Activated naive CD4-positive, alpha-beta T cell treated with anti-CD3 and anti-CD28 coated beads for 36 hours (primary cell): Measurements from ENCODE around the gene ADAMTS10. TPM values are rescaled to one million over a fixed set of nuclear protein-coding genes. Genes with fewer than 3 reads are reported as not detected.

Source experiments
- CTCF ChIA-PET: fragments of 350-600 bp; sonication (Branson Sonifier 250); formaldehyde crosslinking; loops from one replicate; lab custom pipeline; 2021; ENCODE audit warnings: antibody characterized with exemption; lab: Charles Lee
- DNase-seq: peaks from one replicate; pipeline ENCODE4 v3.0.0-alpha.2; 2020
- H3K27ac Mint-ChIP-seq: one replicate; pipeline ENCODE4 v1.8.0; 2021; ENCODE audit warnings: mild to moderate bottlenecking, mixed read lengths
- H3K27me3 Mint-ChIP-seq: one replicate; pipeline ENCODE4 v1.8.0; 2021; ENCODE audit warnings: low read depth, mixed read lengths
- H3K36me3 Mint-ChIP-seq: one replicate; pipeline ENCODE4 v1.8.0; 2021; ENCODE audit warnings: low read depth, mixed read lengths
- H3K4me1 Mint-ChIP-seq: one replicate; pipeline ENCODE4 v1.8.0; 2021; ENCODE audit warnings: low read depth, mixed read lengths
- H3K4me3 Mint-ChIP-seq: one replicate; pipeline ENCODE4 v1.8.0; 2021; ENCODE audit warnings: mild to moderate bottlenecking, moderate library complexity, mixed read lengths
- H3K9me3 Mint-ChIP-seq: one replicate; pipeline ENCODE4 v1.8.0; 2021; ENCODE audit warnings: mixed read lengths
- intact Hi-C: fragments of 100-400 bp; cut with micrococcal nuclease; formaldehyde crosslinking; loops from one replicate; pipeline ENCODE4 v1.15.1; 2023
- total RNA-seq, 2 experiments: library from RNA; stranded (reverse); gene quantifications; one replicate each; pipeline ENCODE4 v1.2.3, GENCODE V29; 2021

ADAMTS10 gene
- 1 to 10 TPM; 3.3 to 3.5 TPM for total RNA-seq

DNA sequence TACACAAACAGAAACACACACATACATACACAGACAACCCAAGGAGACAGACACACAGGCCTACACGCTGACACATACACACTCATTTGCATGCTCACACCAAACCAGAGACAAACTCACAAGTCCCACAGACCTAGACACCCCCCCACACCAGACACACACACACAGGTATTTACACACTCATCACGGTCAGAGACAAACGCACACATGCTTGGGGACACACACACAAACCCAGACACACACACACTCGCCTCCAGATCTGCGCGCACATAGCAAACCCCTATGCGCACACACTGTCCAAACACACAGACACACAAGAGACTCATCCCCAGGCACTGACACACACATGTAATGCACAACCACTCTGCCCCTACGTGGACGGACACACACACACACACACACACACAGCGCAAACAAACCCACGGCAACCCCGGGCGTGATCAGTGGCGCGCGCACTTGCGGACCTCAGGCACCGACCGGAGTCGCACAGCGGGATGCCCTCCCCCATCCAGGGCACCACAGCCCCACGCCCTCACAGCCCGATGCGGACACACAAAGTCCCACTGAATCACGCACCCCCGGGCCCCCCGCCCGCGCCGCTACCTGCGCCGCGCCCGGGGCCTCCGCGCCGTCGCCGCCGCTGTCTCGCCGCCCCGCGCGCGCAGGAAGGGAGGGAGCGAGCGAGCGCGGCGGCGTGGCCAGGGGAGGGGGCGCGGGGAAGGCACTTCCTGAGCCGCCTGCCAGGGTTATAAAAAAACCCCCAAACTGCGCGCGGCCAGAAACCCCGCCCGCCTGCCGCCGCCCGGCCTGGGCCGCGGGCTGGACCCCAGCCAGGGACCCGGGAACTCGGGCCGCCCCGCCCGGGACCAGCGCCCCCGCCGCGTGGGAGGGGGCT lies at the start of gene ADAMTS10:
TSS of gene ADAMTS10 (minus strand) at position 675 of the 895 bp plus-strand sequence. CDS start 5,005 bp downstream, outside the sequence.
- Mint-ChIP-seq H3K4me3 (peak within 1 kb of the TSS; percentile 87), H3K9me3 (no peaks in the 10 kb centered on the region), H3K27me3 (no peaks in the 10 kb centered on the region), H3K4me1 (peaks cover 24% of the 10 kb centered on the region), H3K27ac (peak within 1 kb of the TSS; percentile 4), H3K36me3 (peaks cover 8% of the 10 kb centered on the region)
- intact Hi-C loops: no loop called here
- peak; percentile 54 for DNase-seq
- CTCF ChIA-PET: no interaction called here

DNA sequence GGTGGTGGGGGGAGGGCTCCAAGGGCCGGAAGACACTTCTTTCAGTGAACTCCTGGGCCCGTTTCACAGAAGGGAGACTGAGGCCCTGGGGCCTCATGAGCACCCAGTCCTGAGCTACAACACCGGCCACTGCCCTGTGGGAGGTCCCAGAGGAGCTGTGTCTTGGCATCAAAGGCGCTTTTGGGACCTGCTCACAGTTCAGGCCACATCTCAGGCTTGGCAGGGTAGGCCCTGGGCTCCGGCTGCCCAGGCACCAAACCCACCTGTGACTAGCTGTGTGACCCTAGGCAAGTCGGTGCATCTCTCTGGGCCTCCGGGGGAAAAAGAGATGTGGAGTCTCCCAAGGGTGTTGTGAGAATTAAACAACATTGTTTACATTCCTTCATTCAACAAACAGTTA lies 49.4 kb upstream of the ADAMTS10 start:
- Mint-ChIP-seq H3K36me3 (no peaks in the 10 kb centered on the region), H3K27me3 (no peaks in the 10 kb centered on the region), H3K9me3 (no peaks in the 10 kb centered on the region), H3K4me1 (peaks cover 15% of the 10 kb centered on the region), H3K4me3 (no peak overlapping the region), H3K27ac (no peak overlapping the region)
- CTCF ChIA-PET: interaction anchor here (0.6 to 1.0 kb wide), 2 partner anchors 24 to 34 kb away, joined by 3 read pairs; no protein-coding TSS in a partner anchor
- intact Hi-C loops: no loop called here
- no peak for DNase-seq

DNA sequence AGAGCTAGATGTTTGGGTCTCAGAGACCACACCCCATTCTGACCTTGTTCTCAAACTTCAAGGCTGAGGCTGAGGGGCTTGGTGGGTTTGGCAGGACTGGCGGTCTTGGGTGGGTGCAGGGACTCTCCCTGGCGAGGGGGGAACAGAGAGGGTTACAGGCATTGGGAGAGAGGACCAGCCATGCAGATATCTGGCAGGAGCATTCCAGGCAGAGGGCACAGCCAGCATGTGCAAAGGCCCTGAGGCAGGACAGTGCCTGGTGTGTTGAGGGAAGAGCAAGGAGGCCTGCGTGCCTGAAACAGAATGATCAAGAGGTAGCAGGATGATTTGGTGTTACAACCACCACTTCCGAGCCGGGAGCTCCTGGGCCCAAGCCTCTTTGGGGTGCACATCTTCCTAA lies 47.4 kb upstream of the ADAMTS10 start:
- intact Hi-C loops: no loop called here
- H3K9me3 Mint-ChIP-seq: no peaks in the 10 kb centered on the region
- peaks cover 13% of the 10 kb centered on the region for H3K4me1 Mint-ChIP-seq
- no peaks in the 10 kb centered on the region for H3K27me3 Mint-ChIP-seq
- no peak for DNase-seq
- no peak overlapping the region for H3K27ac Mint-ChIP-seq
- H3K4me3 Mint-ChIP-seq: no peak overlapping the region
- H3K36me3 Mint-ChIP-seq: no peaks in the 10 kb centered on the region
- CTCF ChIA-PET: interaction anchor here (5.8 kb wide), 1 partner anchor 36 kb away, joined by 75 read pairs; no protein-coding TSS in a partner anchor

DNA sequence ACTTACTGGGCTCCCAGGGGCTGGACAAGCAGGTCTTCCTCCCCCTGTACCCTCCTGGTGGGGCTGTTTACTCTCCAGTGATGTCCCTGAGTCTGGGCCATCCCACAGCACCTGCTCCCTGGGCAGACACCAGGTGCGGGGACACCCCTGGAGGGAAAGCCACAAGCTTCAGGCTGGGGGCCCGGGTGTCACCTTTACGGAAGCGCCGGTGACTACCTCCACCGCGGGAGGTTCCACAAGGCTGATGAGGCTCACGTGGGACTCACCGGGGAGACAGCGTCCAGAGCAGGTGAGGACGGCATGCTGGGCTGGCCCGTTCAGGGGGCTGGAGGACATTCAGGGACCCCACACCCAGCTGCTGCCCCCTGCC lies 44.8 kb upstream of the ADAMTS10 start:
- Mint-ChIP-seq H3K9me3 (no peaks in the 10 kb centered on the region), H3K4me3 (no peak overlapping the region), H3K4me1 (peaks cover 13% of the 10 kb centered on the region), H3K27ac (no peak overlapping the region), H3K36me3 (no peaks in the 10 kb centered on the region), H3K27me3 (no peaks in the 10 kb centered on the region)
- CTCF ChIA-PET: interaction anchor here (0.7 to 5.8 kb wide), 9 partner anchors 9 to 411 kb away, joined by 3 to 75 read pairs (median 3); no protein-coding TSS in a partner anchor
- DNase-seq: peak; percentile 45
- intact Hi-C loops: loop anchor here (2.0 kb wide), 1 partner anchor 425 kb away; no protein-coding TSS in a partner anchor

DNA sequence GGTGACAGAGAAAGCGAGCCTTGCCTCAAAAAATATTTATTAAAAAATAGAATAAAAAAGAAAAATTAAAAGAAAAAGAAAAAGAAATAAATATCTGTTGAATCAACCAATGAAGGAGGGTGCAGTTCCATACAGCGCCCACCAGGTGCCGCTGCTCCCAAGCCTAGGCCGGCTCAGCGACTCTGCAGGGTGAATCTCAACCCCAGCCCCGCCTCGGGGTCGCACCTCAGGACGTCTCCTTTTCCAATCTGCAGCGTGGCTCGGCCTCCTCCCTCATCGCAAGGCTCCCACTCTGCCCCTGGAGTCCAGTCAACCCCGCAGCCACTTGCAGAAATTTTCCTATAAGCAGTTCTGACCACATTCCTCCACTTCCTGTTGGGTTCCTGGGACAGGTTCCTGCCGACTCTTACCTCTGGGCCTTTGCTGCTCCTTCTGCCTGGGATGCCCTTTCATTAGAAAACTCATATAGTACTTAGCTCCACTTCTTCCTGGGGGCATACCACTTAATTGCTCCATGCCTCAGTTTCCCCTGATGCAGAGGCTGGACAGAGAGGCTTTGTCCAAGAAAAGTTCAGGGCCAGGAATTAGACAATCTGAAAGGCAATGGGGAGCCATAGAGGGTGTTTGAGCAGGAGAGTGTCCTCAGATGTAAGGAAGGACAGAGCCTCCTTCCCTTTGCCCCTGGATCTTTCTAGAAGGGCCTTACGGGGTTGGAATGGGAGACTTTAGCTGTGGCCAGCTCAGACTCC lies 44.2 kb upstream of the ADAMTS10 start:
- H3K27me3 Mint-ChIP-seq: no peaks in the 10 kb centered on the region
- DNase-seq: peak; percentile 71
- intact Hi-C loops: loop anchor here (1.0 to 2.0 kb wide), 2 partner anchors 40 to 426 kb away; no protein-coding TSS in a partner anchor
- H3K4me3 Mint-ChIP-seq: no peak overlapping the region
- H3K9me3 Mint-ChIP-seq: no peaks in the 10 kb centered on the region
- CTCF ChIA-PET: interaction anchor here (0.6 to 5.8 kb wide), 20 partner anchors 9 to 528 kb away, joined by 3 to 75 read pairs (median 4); partner anchors contain the start of genes ACTL9 and MUC16
- peaks cover 13% of the 10 kb centered on the region for H3K4me1 Mint-ChIP-seq
- H3K36me3 Mint-ChIP-seq: no peaks in the 10 kb centered on the region
- no peak overlapping the region for H3K27ac Mint-ChIP-seq

DNA sequence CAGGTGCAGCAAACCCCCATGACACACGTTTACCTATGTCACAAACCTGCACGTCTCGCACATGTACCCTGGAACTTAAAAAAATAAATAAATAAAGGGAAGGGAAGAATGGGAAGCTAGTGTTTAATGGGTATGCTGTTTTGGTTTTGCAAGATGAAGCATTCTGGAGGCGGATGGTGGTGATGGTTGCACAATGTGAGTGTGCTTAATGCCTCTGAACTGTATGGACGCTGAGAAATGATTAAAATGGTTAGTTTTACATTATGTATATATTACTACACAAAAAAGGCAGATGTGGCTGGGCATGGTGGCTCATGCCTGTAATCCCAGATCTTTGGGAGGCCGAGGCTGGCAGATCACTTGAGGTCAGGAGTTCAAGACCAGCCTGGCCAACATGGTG lies 37.7 kb upstream of the ADAMTS10 start:
- H3K27ac Mint-ChIP-seq: no peak overlapping the region
- no peaks in the 10 kb centered on the region for H3K27me3 Mint-ChIP-seq
- no peak overlapping the region for H3K4me3 Mint-ChIP-seq
- peaks cover 2% of the 10 kb centered on the region for H3K4me1 Mint-ChIP-seq
- DNase-seq: no peak
- CTCF ChIA-PET: no interaction called here
- no peaks in the 10 kb centered on the region for H3K36me3 Mint-ChIP-seq
- intact Hi-C loops: no loop called here
- H3K9me3 Mint-ChIP-seq: no peaks in the 10 kb centered on the region

DNA sequence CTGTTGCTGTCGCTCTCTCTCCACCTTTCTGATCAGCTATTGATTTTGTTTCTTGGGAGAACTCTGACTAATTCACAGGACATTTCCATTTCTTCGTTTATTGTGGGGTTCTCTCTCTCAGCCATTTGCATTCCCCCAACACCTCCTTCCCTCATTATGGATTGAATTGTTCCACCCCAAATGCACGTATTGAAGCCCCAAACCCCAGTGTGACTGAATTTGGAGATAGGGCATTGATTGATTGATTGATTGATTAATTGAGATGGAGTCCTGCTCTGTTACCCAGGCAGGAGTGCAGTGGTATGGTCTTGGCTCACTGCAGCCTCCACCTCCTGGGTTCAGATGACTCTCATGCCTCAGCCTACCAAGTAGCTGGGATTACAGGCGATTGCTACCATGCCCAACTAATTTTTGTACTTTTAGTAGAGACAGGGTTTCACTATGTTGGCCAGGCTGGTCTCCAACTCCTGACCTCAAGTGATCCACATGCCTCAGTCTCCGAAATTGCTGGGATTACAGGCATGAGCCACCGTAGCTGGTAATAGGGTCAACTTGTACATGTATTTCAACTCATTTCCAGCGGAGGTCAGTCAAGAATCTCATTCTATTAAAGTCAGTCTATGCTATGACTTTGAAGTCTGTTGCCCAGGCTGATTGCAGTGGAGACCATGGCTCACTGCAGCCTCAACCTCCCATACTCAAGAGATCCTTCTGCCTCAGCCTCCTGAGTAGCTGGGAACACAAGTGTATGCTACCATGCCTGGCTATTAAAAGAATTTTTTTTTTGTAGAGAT lies 33.5 kb upstream of the ADAMTS10 start:
- Mint-ChIP-seq H3K27me3 (peaks cover 6% of the 10 kb centered on the region), H3K4me1 (no peaks in the 10 kb centered on the region), H3K9me3 (peaks cover 2% of the 10 kb centered on the region), H3K4me3 (no peak overlapping the region), H3K36me3 (no peaks in the 10 kb centered on the region), H3K27ac (no peak overlapping the region)
- no peak for DNase-seq
- CTCF ChIA-PET: interaction anchor here (0.6 to 4.5 kb wide), 4 partner anchors 13 to 64 kb away, joined by 3 to 39 read pairs (median 6); no protein-coding TSS in a partner anchor
- intact Hi-C loops: loop anchor here (2.0 kb wide), 1 partner anchor 63 kb away; no protein-coding TSS in a partner anchor

DNA sequence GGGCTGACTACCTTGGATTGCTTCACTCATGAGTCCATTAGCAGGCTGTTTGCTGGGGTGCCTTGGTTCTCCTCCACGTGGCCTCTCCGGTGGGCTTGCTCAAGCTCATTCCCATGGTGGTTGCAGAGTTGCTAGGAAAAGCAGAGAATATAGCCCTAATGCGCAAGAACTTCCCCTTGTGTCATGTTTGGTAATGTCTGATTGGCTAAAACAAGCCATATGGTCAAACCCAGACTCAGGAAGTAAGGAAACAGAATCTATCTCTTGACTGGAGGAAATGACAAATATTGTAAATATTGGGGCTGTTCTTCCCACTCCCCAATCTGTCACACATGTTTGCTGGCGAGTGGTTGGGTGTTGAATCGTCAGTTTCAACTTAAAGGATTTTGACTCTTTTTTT lies 32.0 kb upstream of the ADAMTS10 start:
- Mint-ChIP-seq H3K27ac (no peak overlapping the region), H3K4me3 (no peak overlapping the region), H3K4me1 (peaks cover 4% of the 10 kb centered on the region), H3K9me3 (peaks cover 2% of the 10 kb centered on the region), H3K27me3 (peaks cover 8% of the 10 kb centered on the region), H3K36me3 (no peaks in the 10 kb centered on the region)
- CTCF ChIA-PET: interaction anchor here (1.0 to 4.5 kb wide), 6 partner anchors 11 to 63 kb away, joined by 3 to 39 read pairs (median 10); no protein-coding TSS in a partner anchor
- intact Hi-C loops: loop anchor here (1.0 to 2.0 kb wide), 2 partner anchors 62 to 289 kb away; no protein-coding TSS in a partner anchor
- DNase-seq: no peak

DNA sequence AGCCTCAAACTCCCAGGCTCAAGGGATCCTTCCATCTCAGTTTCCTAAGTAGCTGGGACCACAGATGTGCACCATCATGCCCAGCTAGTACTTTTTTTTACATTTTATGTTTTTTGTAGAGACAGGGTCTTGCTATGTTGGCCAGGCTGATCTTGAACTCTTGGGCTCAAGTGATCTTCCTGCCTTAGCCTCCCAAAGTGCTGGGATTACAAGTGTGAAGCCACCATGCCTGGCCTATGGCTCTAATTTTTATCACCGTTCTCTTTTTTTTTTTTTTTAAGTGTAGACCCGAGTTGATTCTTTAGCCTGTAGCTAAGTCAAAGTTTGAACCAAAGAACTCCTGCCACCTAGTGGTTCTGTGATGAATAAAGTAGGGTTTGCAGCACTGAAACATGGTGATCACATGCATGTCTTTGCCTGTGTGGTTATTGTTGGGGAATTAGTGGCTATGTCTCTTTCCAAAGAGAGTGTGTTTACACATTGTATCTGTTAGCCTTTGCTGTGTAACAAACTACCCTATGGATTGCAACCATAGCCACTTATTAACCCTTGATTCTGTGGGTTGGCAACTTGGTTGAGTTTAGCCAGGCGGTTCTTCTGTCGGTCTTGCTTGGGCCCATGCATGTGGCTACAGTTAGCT lies 31.5 kb upstream of the ADAMTS10 start:
- Mint-ChIP-seq H3K4me1 (peaks cover 4% of the 10 kb centered on the region), H3K27me3 (peaks cover 9% of the 10 kb centered on the region), H3K27ac (no peak overlapping the region), H3K9me3 (peaks cover 2% of the 10 kb centered on the region), H3K36me3 (no peaks in the 10 kb centered on the region), H3K4me3 (no peak overlapping the region)
- CTCF ChIA-PET: interaction anchor here (0.6 to 4.5 kb wide), 14 partner anchors 8 to 691 kb away, joined by 3 to 39 read pairs (median 4); no protein-coding TSS in a partner anchor
- peak; percentile 10 for DNase-seq
- intact Hi-C loops: loop anchor here (1.0 to 2.0 kb wide), 2 partner anchors 61 to 289 kb away; no protein-coding TSS in a partner anchor

DNA sequence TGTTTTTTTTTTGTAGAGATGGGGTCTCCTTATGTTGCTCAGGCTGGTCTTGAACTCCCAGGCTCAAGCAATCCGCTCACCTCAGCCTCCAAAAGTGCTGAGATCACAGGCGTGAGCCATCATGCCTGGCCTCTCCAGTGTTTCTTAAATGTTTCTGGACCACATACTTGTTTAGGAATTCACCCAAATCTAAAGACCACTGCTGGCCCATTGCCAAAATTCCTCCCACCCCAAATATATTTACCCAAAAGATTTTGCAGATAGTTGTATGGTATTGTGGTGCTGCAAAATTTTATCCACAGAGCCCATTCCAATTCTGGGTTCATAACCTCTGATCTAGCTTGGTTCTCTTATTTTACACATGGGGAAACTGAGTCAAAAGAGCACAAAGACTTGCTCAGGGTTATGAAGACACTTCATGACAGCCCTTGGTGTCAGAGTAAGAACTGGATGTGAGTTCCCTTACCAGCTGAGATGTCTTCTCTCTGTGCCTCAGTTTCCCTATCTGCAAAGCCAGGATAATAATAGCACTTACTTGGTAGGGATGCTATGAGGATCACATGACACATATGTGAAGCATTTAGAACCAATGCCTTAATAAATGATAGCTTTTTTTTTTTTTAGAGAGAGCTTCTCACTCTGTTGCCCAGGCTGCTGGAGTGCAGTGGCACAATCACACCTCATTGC lies 30.8 kb upstream of the ADAMTS10 start:
- CTCF ChIA-PET: interaction anchor here (0.6 to 4.5 kb wide), 13 partner anchors 8 to 692 kb away, joined by 3 to 39 read pairs (median 5); no protein-coding TSS in a partner anchor
- H3K36me3 Mint-ChIP-seq: no peaks in the 10 kb centered on the region
- H3K9me3 Mint-ChIP-seq: peaks cover 2% of the 10 kb centered on the region
- no peak overlapping the region for H3K4me3 Mint-ChIP-seq
- peaks cover 4% of the 10 kb centered on the region for H3K4me1 Mint-ChIP-seq
- intact Hi-C loops: no loop called here
- no peak for DNase-seq
- H3K27me3 Mint-ChIP-seq: peaks cover 12% of the 10 kb centered on the region
- H3K27ac Mint-ChIP-seq: no peak overlapping the region
